ENCODE results near the gene GPX2. TPM values are rescaled to one million over a fixed set of nuclear protein-coding genes. Genes with fewer than 3 reads are reported as not detected.
A peak's percentile ranks its signal among the peaks of the same experiment; 100 is the strongest.
"Not testable (repeated sequence)": the region's sequence is repeated elsewhere in the genome, so short reads cannot be mapped to it uniquely, and the experiment has no call there.

GPX2 gene
- total RNA-seq, 2 donors from 2014 or later = 2.6 to 3.7 TPM

DNA sequence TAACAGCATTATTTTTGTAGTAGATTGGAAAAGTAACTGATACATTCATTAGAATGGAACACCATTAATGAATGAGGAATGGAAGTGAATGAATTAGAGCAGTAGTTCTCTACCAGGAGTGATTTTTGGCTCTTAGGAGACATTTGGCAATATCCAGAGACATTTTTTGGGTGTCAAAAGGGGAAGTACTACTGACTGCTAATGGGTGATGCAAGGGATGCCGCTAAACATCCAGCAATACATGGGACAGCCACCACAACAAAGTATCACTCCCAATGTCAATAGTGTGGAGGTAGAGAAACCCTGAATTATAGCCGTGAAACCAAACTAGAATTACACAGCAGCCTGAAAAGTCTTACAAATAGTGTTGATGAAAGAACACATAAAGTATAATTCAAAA, 26.7 kb downstream of the GPX2 start:
- Histone ChIP-seq H3K36me3 (ENCODE audit: control insufficient read depth, insufficient read depth, low read length) (no peaks in the 10 kb centered on the region), H3K27me3 (ENCODE audit: control insufficient read depth, insufficient read depth, low read length, poor library complexity, severe bottlenecking) (no peaks in the 10 kb centered on the region), H3K4me1 (ENCODE audit: control insufficient read depth, insufficient read depth, low read length) (no peaks in the 10 kb centered on the region), H3K4me3 (ENCODE audit: low read length) (peak overlapping the region; percentile 88), H3K27ac (ENCODE audit: low read depth, low read length) (no peak overlapping the region), H3K9ac (ENCODE audit: extremely low read depth, low read length, poor library complexity, severe bottlenecking) (no peak overlapping the region), H3K9me3 (ENCODE audit: control insufficient read depth, low read length) (no peaks in the 10 kb centered on the region)
- H3K4me1 Mint-ChIP-seq = peaks cover 8% of the 10 kb centered on the region
- H3K9me3 Mint-ChIP-seq = no peaks in the 10 kb centered on the region
- no peak for DNase-seq
- H3K27me3 Mint-ChIP-seq (ENCODE audit: insufficient read depth) = no peaks in the 10 kb centered on the region
- TF ChIP-seq, protein P1, sequence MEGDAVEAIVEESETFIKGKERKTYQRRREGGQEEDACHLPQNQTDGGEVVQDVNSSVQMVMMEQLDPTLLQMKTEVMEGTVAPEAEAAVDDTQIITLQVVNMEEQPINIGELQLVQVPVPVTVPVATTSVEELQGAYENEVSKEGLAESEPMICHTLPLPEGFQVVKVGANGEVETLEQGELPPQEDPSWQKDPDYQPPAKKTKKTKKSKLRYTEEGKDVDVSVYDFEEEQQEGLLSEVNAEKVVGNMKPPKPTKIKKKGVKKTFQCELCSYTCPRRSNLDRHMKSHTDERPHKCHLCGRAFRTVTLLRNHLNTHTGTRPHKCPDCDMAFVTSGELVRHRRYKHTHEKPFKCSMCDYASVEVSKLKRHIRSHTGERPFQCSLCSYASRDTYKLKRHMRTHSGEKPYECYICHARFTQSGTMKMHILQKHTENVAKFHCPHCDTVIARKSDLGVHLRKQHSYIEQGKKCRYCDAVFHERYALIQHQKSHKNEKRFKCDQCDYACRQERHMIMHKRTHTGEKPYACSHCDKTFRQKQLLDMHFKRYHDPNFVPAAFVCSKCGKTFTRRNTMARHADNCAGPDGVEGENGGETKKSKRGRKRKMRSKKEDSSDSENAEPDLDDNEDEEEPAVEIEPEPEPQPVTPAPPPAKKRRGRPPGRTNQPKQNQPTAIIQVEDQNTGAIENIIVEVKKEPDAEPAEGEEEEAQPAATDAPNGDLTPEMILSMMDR (conservative IDR thresholded peaks at IDR 0.05) = no peak
- H3K27ac Mint-ChIP-seq = no peak overlapping the region
- WGBS, 2 experiments (ENCODE audit: insufficient coverage in 1 of 2, insufficient read length in 1 of 2) = 100% methylated on average over 1 of the region's 2 CpGs; no CpG with 5 or more reads in 1 of the 2 experiments
- peaks cover 8% of the 10 kb centered on the region for H3K36me3 Mint-ChIP-seq (ENCODE audit: low read depth)
- peak overlapping the region; percentile 86 for H3K4me3 Mint-ChIP-seq

GRCh38 chr14:64915029-64915424, 27.5 kb downstream of the GPX2 start:
- WGBS, 2 experiments (ENCODE audit: insufficient coverage in 1 of 2, insufficient read length in 1 of 2) = 53 to 66% methylated on average over 4 of the region's 4 CpGs
- H3K4me1 Mint-ChIP-seq = peaks cover 8% of the 10 kb centered on the region
- Histone ChIP-seq H3K27ac (ENCODE audit: low read depth, low read length) (no peak overlapping the region), H3K4me3 (ENCODE audit: low read length) (peak overlapping the region; percentile 88), H3K27me3 (ENCODE audit: control insufficient read depth, insufficient read depth, low read length, poor library complexity, severe bottlenecking) (no peaks in the 10 kb centered on the region), H3K9ac (ENCODE audit: extremely low read depth, low read length, poor library complexity, severe bottlenecking) (peak overlapping the region; percentile 94), H3K9me3 (ENCODE audit: control insufficient read depth, low read length) (no peaks in the 10 kb centered on the region), H3K4me1 (ENCODE audit: control insufficient read depth, insufficient read depth, low read length) (no peaks in the 10 kb centered on the region), H3K36me3 (ENCODE audit: control insufficient read depth, insufficient read depth, low read length) (no peaks in the 10 kb centered on the region)
- no peaks in the 10 kb centered on the region for H3K27me3 Mint-ChIP-seq (ENCODE audit: insufficient read depth)
- H3K4me3 Mint-ChIP-seq = peak overlapping the region; percentile 86
- TF ChIP-seq, protein P1 (conservative IDR thresholded peaks at IDR 0.05) = no peak
- peaks cover 8% of the 10 kb centered on the region for H3K36me3 Mint-ChIP-seq (ENCODE audit: low read depth)
- no peaks in the 10 kb centered on the region for H3K9me3 Mint-ChIP-seq
- peak overlapping the region; percentile 69 for H3K27ac Mint-ChIP-seq
- no peak for DNase-seq

GRCh38 chr14:64914237-64915028, 28.1 kb downstream of the GPX2 start, which contains the start of gene CHURC1:
Gene CHURC1 (plus strand): TSS chr14:64914455. CDS start chr14:64914496, 41 bp downstream.
- H3K4me1 Mint-ChIP-seq = peaks cover 8% of the 10 kb centered on the region
- no peaks in the 10 kb centered on the region for H3K36me3 ChIP-seq (ENCODE audit: control insufficient read depth, insufficient read depth, low read length)

DNA sequence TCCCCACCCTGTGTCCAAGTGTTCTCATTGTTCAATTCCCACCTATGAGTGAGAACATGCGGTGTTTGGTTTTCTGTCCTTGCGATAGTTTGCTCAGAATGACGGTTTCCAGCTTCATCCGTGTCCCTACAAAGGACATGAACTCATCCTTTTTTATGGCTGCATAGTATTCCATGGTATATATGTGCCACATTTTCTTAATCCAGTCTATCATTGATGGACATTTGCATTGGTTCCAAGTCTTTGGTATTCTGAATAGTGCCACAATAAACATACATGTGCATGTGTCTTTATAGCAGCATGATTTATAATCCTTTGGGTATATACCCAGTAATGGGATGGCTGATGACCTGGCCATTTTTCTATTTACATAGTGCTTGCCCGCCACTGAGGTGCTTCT, 29.1 kb downstream of the GPX2 start:
- H3K36me3 Mint-ChIP-seq (ENCODE audit: low read depth); H3K27ac ChIP-seq (ENCODE audit: low read depth, low read length); H3K4me1 Mint-ChIP-seq; H3K36me3 ChIP-seq (ENCODE audit: control insufficient read depth, insufficient read depth, low read length); H3K4me1 ChIP-seq (ENCODE audit: control insufficient read depth, insufficient read depth, low read length); H3K27me3 ChIP-seq (ENCODE audit: control insufficient read depth, insufficient read depth, low read length, poor library complexity, severe bottlenecking); H3K9me3 Mint-ChIP-seq; H3K27me3 Mint-ChIP-seq (ENCODE audit: insufficient read depth); DNase-seq; H3K9me3 ChIP-seq (ENCODE audit: control insufficient read depth, low read length); H3K27ac Mint-ChIP-seq; H3K9ac ChIP-seq (ENCODE audit: extremely low read depth, low read length, poor library complexity, severe bottlenecking): not testable (repeated sequence)
- H3K4me3 ChIP-seq (ENCODE audit: low read length) = peak overlapping the region; percentile 88
- H3K4me3 Mint-ChIP-seq = peak overlapping the region; percentile 86
- WGBS, 2 experiments (ENCODE audit: insufficient coverage in 1 of 2, insufficient read length in 1 of 2) = 45% methylated on average over 1 of the region's 5 CpGs; no CpG with 5 or more reads in 1 of the 2 experiments

More at GRCh38 chr14:64914237-64915028, 28.1 kb downstream of the GPX2 start, which contains the start of gene CHURC1:
- Mint-ChIP-seq H3K36me3 (ENCODE audit: low read depth) (peaks cover 8% of the 10 kb centered on the region), H3K4me3 (peak within 1 kb of the TSS; percentile 86), H3K27me3 (ENCODE audit: insufficient read depth) (no peaks in the 10 kb centered on the region), H3K9me3 (no peaks in the 10 kb centered on the region), H3K27ac (peak within 1 kb of the TSS; percentile 69)
- Histone ChIP-seq H3K4me1 (ENCODE audit: control insufficient read depth, insufficient read depth, low read length) (no peaks in the 10 kb centered on the region), H3K27ac (ENCODE audit: low read depth, low read length) (peak within 1 kb of the TSS; percentile 54), H3K4me3 (ENCODE audit: low read length) (peak within 1 kb of the TSS; percentile 88), H3K27me3 (ENCODE audit: control insufficient read depth, insufficient read depth, low read length, poor library complexity, severe bottlenecking) (no peaks in the 10 kb centered on the region), H3K9me3 (ENCODE audit: control insufficient read depth, low read length) (no peaks in the 10 kb centered on the region), H3K9ac (ENCODE audit: extremely low read depth, low read length, poor library complexity, severe bottlenecking) (peak within 1 kb of the TSS; percentile 94)
- TF ChIP-seq, protein P1 (conservative IDR thresholded peaks at IDR 0.05) = peak; percentile 25
- 0 to 1% methylated on average over 13 to 49 of the region's 49 CpGs for WGBS, 2 experiments (ENCODE audit: insufficient coverage in 1 of 2, insufficient read length in 1 of 2)
- peak; percentile 98 for DNase-seq

Measured in endodermal cell (in vitro differentiated cells).